Tongue (tissue), 2 donors: ENCODE results near the gene MOXD1. TPM values are rescaled to one million over a fixed set of nuclear protein-coding genes. Genes with fewer than 3 reads are reported as not detected.

Source experiments
- DNase-seq: peaks from one replicate; pipeline ENCODE4 v3.0.0-alpha.2; 2015
- total RNA-seq: library from RNA; depleted of rRNA; stranded (reverse); fragments of >200 nt; gene quantifications from one replicate; pipeline ENCODE4 v1.2.3, GENCODE V29; 2014

The MOXD1 gene
- total RNA-seq, 1 donor from 2014 or later = 17.6 TPM

- no peak for DNase-seq
Observed at GRCh38 chr6:132399376-132400074, 1.8 kb downstream of the MOXD1 start.

GRCh38 chr6:132395015-132395597 is 6.2 kb downstream of the MOXD1 start:
- DNase-seq = no peak

GRCh38 chr6:132392792-132393191 is 8.5 kb downstream of the MOXD1 start:
- DNase-seq = no peak

- peak; percentile 36 for DNase-seq
Observed at GRCh38 chr6:132392270-132392646, 9.0 kb downstream of the MOXD1 start.

GRCh38 chr6:132391391-132392269 is 9.6 kb downstream of the MOXD1 start:
- DNase-seq = peak; percentile 63

- DNase-seq = no peak
Observed at GRCh38 chr6:132390451-132390850, 10.8 kb downstream of the MOXD1 start.

- no peak for DNase-seq
Observed at GRCh38 chr6:132390017-132390416, 11.3 kb downstream of the MOXD1 start.

- no peak for DNase-seq
Observed at GRCh38 chr6:132388291-132388690, 13.0 kb downstream of the MOXD1 start.

GRCh38 chr6:132382630-132383175 is 18.6 kb downstream of the MOXD1 start:
- DNase-seq = no peak

- no peak for DNase-seq
Observed at GRCh38 chr6:132381381-132381780, 19.9 kb downstream of the MOXD1 start.

- DNase-seq = no peak
Observed at GRCh38 chr6:132380358-132381029, 20.8 kb downstream of the MOXD1 start.

- DNase-seq = no peak
Observed at GRCh38 chr6:132369526-132369925, 31.7 kb downstream of the MOXD1 start.

- no peak for DNase-seq
Observed at GRCh38 chr6:132368916-132369481, 32.3 kb downstream of the MOXD1 start.

GRCh38 chr6:132365281-132365907 is 35.9 kb downstream of the MOXD1 start:
- DNase-seq = peak; percentile 41

- no peak for DNase-seq
Observed at GRCh38 chr6:132364306-132365074, 36.8 kb downstream of the MOXD1 start.

GRCh38 chr6:132362442-132363185 is 38.7 kb downstream of the MOXD1 start:
- DNase-seq = peak; percentile 73

- DNase-seq = no peak
Observed at GRCh38 chr6:132361101-132361500, 40.2 kb downstream of the MOXD1 start.

- peak; percentile 76 for DNase-seq
Observed at GRCh38 chr6:132359886-132360285, 41.4 kb downstream of the MOXD1 start.

GRCh38 chr6:132357120-132357519 is 44.2 kb downstream of the MOXD1 start:
- peak; percentile 27 for DNase-seq
